Measurements from ENCODE around the gene SPANXN3. TPM values are rescaled to one million over a fixed set of nuclear protein-coding genes. Genes with fewer than 3 reads are reported as not detected.
A peak's percentile ranks its signal among the peaks of the same experiment; 100 is the strongest.
"Not testable (repeated sequence)": the region's sequence is repeated elsewhere in the genome, so short reads cannot be mapped to it uniquely, and the experiment has no call there.

Gene SPANXN3
- total RNA-seq (not detected), polyA plus RNA-seq (ENCODE audit: insufficient read depth in 1 of 8, insufficient read length in 8 of 8, low replicate concordance in 1 of 8) (1 to 10 TPM in 1 of 8 donors, not detected in 7; 3.5 TPM)
- long read RNA-seq, donor 1 = 0 reads
- long read RNA-seq, donor 2 = 0 reads
- long read RNA-seq, donor 3 = 0 reads
- long read RNA-seq, donor 4 = 0 reads
- long read RNA-seq, donor 5 = 0 reads
- long read RNA-seq, donor 6 = 0 reads
- long read RNA-seq, donor 7 = 0 reads
- long read RNA-seq, donor 8 = 0 reads
- long read RNA-seq, donor 9 = 0 reads
- long read RNA-seq, donor 10 = 0 reads
- long read RNA-seq, donor 11 = 0 reads

DNA sequence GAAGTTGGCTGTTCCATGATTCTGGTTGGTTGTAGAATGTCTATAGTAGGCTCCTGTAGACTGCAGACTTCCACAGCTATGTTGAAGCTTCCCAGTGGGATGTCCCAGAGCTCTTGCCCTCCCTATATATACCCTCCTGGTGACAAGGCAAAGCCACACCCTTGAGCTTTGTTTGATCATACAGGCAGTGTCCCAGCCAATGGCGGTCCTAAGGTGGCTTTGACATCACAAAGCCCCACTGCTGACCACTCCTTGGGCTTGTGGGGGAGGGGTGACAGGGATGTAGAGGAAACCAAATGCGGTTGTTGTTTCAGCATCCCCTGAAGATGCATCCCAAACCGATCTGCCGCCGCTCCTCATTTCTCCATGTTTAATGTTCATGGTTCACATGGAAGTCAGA, at the start of gene SPANXN3:
TSS of gene SPANXN3 (minus strand) at position 101 of the 400 bp plus-strand sequence. CDS start at position 17, 84 bp downstream.
- not testable (repeated sequence) for H3K9me3 ChIP-seq (replicated peaks; ENCODE audit: control insufficient read depth, low read depth, low read length); H3K27me3 ChIP-seq (ENCODE audit: control insufficient read depth, insufficient read depth, low read length); H3K27ac ChIP-seq (ENCODE audit: low read length); H3K36me3 ChIP-seq (ENCODE audit: control insufficient read depth, insufficient read depth, low read length); H3K4me3 ChIP-seq (ENCODE audit: low read length); DNase-seq; H3K4me1 ChIP-seq (ENCODE audit: control insufficient read depth, insufficient read depth, low read length)
- no CpG with 5 or more reads among the region's 5 CpGs for WGBS (ENCODE audit: insufficient coverage)

DNA sequence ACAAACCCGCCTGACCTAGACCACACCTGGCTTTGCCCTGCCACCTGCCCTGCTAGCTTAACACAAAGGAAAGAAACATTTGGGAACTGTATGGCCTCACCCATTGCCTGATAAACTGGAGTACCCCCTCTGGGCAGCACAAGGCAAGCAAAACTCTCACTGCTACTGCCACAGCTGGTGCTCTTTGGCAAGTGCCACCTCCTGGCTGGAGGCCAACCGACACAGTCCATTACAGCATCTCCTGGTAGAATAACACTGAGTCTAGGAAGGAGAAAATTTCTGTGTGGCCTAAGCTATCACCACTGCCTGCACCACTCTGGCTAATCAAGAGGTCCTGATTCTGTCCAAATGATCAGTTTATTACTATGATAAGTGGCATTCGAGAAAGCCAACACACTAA, 18.9 kb upstream of the SPANXN3 start:
- no peak overlapping the region for H3K4me3 ChIP-seq (ENCODE audit: low read length)
- H3K4me1 ChIP-seq (ENCODE audit: control insufficient read depth, insufficient read depth, low read length) = peaks cover 6% of the 10 kb centered on the region
- 67% methylated on average over 2 of the region's 3 CpGs for WGBS (ENCODE audit: insufficient coverage)
- peaks cover 4% of the 10 kb centered on the region for H3K27me3 ChIP-seq (ENCODE audit: control insufficient read depth, insufficient read depth, low read length)
- DNase-seq = peak; percentile 49
- no peak overlapping the region for H3K27ac ChIP-seq (ENCODE audit: low read length)
- H3K9me3 ChIP-seq (replicated peaks; ENCODE audit: control insufficient read depth, low read depth, low read length) = no peaks in the 10 kb centered on the region
- no peaks in the 10 kb centered on the region for H3K36me3 ChIP-seq (ENCODE audit: control insufficient read depth, insufficient read depth, low read length)

DNA sequence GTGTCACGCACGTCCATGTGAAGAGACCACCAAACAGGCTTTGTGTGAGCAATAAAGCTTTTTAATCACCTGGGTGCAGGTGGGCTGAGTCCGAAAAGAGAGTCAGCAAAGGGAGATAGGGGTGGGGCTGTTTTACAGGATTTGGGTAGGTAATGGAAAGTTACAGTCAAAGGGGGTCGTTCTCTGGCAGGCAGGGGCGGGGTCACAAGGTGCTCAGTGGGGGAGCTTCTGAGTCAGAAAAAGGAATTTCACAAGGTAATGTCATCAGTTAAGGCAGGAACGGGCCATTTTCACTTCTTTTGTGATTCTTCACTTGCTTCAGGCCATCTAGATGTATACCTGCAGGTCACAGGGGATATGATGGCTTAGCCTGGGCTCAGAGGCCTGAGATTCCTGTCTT, 15.1 kb downstream of the SPANXN3 start:
- DNase-seq; H3K27me3 ChIP-seq (ENCODE audit: control insufficient read depth, insufficient read depth, low read length); H3K27ac ChIP-seq (ENCODE audit: low read length); H3K4me3 ChIP-seq (ENCODE audit: low read length); H3K36me3 ChIP-seq (ENCODE audit: control insufficient read depth, insufficient read depth, low read length); H3K9me3 ChIP-seq (replicated peaks; ENCODE audit: control insufficient read depth, low read depth, low read length); H3K4me1 ChIP-seq (ENCODE audit: control insufficient read depth, insufficient read depth, low read length): not testable (repeated sequence)
- WGBS (ENCODE audit: insufficient coverage) = 71% methylated on average over 6 of the region's 6 CpGs

- no peaks in the 10 kb centered on the region for H3K27me3 ChIP-seq (ENCODE audit: control insufficient read depth, insufficient read depth, low read length)
- 88% methylated on average over 2 of the region's 3 CpGs for whole genome bisulfite sequencing (ENCODE audit: insufficient coverage)
- H3K36me3 ChIP-seq (ENCODE audit: control insufficient read depth, insufficient read depth, low read length) = no peaks in the 10 kb centered on the region
- peaks cover 12% of the 10 kb centered on the region for H3K9me3 ChIP-seq (replicated peaks; ENCODE audit: control insufficient read depth, low read depth, low read length)
- no peak overlapping the region for H3K27ac ChIP-seq (ENCODE audit: low read length)
- no peaks in the 10 kb centered on the region for H3K4me1 ChIP-seq (ENCODE audit: control insufficient read depth, insufficient read depth, low read length)
- H3K4me3 ChIP-seq (ENCODE audit: low read length) = no peak overlapping the region
- no peak for DNase-seq
Observed at GRCh38 chrX:143500751-143501150, 16.5 kb downstream of the SPANXN3 start.

DNA sequence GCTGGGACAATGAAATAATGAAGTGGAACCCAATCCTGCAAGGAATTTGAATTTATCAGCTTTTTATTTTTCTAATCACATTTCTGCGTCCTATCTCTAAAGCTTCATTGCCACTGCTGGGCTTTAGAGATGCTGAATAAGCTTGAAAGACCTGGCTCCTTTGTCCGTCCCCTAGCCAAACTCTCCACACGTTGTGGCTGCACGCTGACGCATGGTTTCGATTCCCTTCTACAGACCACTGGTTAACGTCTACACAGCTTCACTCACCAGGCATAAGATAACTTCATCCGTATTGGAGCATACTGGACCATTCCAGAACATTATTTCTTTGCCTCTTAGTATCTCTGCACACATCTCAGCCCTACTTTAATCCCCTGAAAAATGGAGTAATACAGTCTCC, 31.2 kb downstream of the SPANXN3 start:
- Histone ChIP-seq H3K36me3 (ENCODE audit: control insufficient read depth, insufficient read depth, low read length) (no peaks in the 10 kb centered on the region), H3K27ac (ENCODE audit: low read length) (no peak overlapping the region), H3K9me3 (replicated peaks; ENCODE audit: control insufficient read depth, low read depth, low read length) (no peaks in the 10 kb centered on the region), H3K27me3 (ENCODE audit: control insufficient read depth, insufficient read depth, low read length) (no peaks in the 10 kb centered on the region), H3K4me3 (ENCODE audit: low read length) (no peak overlapping the region), H3K4me1 (ENCODE audit: control insufficient read depth, insufficient read depth, low read length) (no peaks in the 10 kb centered on the region)
- WGBS (ENCODE audit: insufficient coverage) = 60% methylated on average over 8 of the region's 8 CpGs
- no peak for DNase-seq

DNA sequence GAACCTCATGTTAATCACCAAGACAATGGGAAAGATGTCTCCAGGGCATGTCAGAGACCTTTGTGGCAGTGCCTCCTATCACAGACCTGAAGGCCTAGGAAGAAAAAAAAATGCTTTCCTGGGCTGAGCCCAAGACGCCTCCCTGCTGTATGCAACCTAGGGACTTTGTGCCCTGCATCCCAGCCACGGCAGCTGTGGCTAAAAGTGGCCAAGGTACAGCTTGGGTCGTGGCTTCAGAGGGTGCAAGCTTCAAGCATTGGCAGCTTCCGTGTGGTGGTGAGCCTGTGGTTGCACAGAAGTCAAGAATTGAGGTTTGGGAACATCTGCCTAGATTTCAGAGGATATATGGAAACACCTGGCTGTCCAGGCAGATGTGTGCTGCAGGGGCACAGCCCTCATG, 40.5 kb downstream of the SPANXN3 start:
- H3K27me3 ChIP-seq (ENCODE audit: control insufficient read depth, insufficient read depth, low read length) = peaks cover 2% of the 10 kb centered on the region
- 52% methylated on average over 4 of the region's 4 CpGs for WGBS (ENCODE audit: insufficient coverage)
- H3K4me1 ChIP-seq (ENCODE audit: control insufficient read depth, insufficient read depth, low read length) = no peaks in the 10 kb centered on the region
- no peaks in the 10 kb centered on the region for H3K9me3 ChIP-seq (replicated peaks; ENCODE audit: control insufficient read depth, low read depth, low read length)
- no peak overlapping the region for H3K27ac ChIP-seq (ENCODE audit: low read length)
- DNase-seq = no peak
- no peaks in the 10 kb centered on the region for H3K36me3 ChIP-seq (ENCODE audit: control insufficient read depth, insufficient read depth, low read length)
- no peak overlapping the region for H3K4me3 ChIP-seq (ENCODE audit: low read length)

DNA sequence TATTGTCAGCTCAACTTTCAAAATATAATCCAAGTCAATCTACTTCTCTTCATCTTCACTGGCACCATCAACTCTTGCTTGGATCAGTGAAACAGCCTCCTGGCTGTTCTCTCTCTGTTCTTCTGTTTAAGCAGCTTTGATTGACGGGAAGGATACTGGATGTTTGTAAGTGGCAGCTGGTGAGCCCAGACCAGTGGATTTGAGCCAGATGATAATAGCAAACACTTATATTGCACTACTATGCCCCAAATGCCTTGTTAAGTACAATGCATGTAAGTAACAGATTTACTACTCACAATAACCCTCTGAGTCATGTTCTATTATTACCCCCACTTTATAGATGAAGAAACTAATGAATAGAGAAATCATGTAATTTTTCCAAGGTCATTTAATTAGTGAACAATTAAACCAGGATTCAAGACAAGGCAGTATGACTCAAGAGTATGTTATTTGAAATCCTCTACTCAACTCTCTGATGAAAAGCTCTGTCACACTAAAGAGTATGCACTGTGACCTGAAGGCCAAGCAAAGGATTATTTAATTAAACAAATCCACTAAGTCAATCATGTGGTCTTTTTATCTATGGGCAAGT, 44.8 kb downstream of the SPANXN3 start:
- no peak overlapping the region for H3K27ac ChIP-seq (ENCODE audit: low read length)
- no CpG with 5 or more reads among the region's 1 CpG for WGBS (ENCODE audit: insufficient coverage)
- H3K9me3 ChIP-seq (replicated peaks; ENCODE audit: control insufficient read depth, low read depth, low read length) = no peaks in the 10 kb centered on the region
- no peaks in the 10 kb centered on the region for H3K4me1 ChIP-seq (ENCODE audit: control insufficient read depth, insufficient read depth, low read length)
- H3K36me3 ChIP-seq (ENCODE audit: control insufficient read depth, insufficient read depth, low read length) = no peaks in the 10 kb centered on the region
- no peak for DNase-seq
- H3K4me3 ChIP-seq (ENCODE audit: low read length) = no peak overlapping the region
- peaks cover 2% of the 10 kb centered on the region for H3K27me3 ChIP-seq (ENCODE audit: control insufficient read depth, insufficient read depth, low read length)

GRCh38 chrX:143466130-143466529, 51.1 kb downstream of the SPANXN3 start:
- H3K27ac ChIP-seq (ENCODE audit: low read length) = no peak overlapping the region
- H3K27me3 ChIP-seq (ENCODE audit: control insufficient read depth, insufficient read depth, low read length) = peaks cover 3% of the 10 kb centered on the region
- no CpG with 5 or more reads among the region's 1 CpG for WGBS (ENCODE audit: insufficient coverage)
- no peaks in the 10 kb centered on the region for H3K4me1 ChIP-seq (ENCODE audit: control insufficient read depth, insufficient read depth, low read length)
- H3K36me3 ChIP-seq (ENCODE audit: control insufficient read depth, insufficient read depth, low read length) = no peaks in the 10 kb centered on the region
- no peak for DNase-seq
- H3K9me3 ChIP-seq (replicated peaks; ENCODE audit: control insufficient read depth, low read depth, low read length) = no peaks in the 10 kb centered on the region
- no peak overlapping the region for H3K4me3 ChIP-seq (ENCODE audit: low read length)

GRCh38 chrX:143462696-143463095, 54.6 kb downstream of the SPANXN3 start:
- no peak overlapping the region for H3K27ac ChIP-seq (ENCODE audit: low read length)

DNA sequence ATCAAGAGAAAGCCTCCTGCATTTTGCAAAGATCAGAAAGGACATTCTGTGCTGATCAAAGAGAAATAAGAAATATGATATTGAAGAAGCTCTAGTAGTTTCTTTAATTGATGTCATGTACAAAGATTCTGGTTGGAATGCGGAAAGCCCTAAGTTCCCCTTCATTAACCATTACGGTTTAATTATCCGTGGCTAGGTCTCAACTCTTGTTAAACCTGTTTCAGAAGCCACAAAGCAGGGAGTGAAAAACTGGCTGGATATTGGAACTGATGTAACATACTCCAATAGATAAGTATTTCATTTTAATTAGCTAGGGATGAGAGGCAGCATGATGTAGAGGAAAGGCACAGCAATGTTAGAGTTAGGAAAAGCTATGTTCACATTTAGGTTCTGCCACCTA, 55.7 kb downstream of the SPANXN3 start:
- Histone ChIP-seq H3K36me3 (ENCODE audit: control insufficient read depth, insufficient read depth, low read length) (no peaks in the 10 kb centered on the region), H3K9me3 (replicated peaks; ENCODE audit: control insufficient read depth, low read depth, low read length) (no peaks in the 10 kb centered on the region), H3K27me3 (ENCODE audit: control insufficient read depth, insufficient read depth, low read length) (peaks cover 3% of the 10 kb centered on the region), H3K27ac (ENCODE audit: low read length) (no peak overlapping the region), H3K4me1 (ENCODE audit: control insufficient read depth, insufficient read depth, low read length) (no peaks in the 10 kb centered on the region), H3K4me3 (ENCODE audit: low read length) (no peak overlapping the region)
- DNase-seq = no peak
- no CpG with 5 or more reads among the region's 3 CpGs for WGBS (ENCODE audit: insufficient coverage)

More at GRCh38 chrX:143462696-143463095, 54.6 kb downstream of the SPANXN3 start:
- DNase-seq = no peak
- Histone ChIP-seq H3K27me3 (ENCODE audit: control insufficient read depth, insufficient read depth, low read length) (peaks cover 3% of the 10 kb centered on the region), H3K9me3 (replicated peaks; ENCODE audit: control insufficient read depth, low read depth, low read length) (no peaks in the 10 kb centered on the region), H3K4me3 (ENCODE audit: low read length) (no peak overlapping the region), H3K36me3 (ENCODE audit: control insufficient read depth, insufficient read depth, low read length) (no peaks in the 10 kb centered on the region), H3K4me1 (ENCODE audit: control insufficient read depth, insufficient read depth, low read length) (no peaks in the 10 kb centered on the region)
- no CpG with 5 or more reads among the region's 10 CpGs for WGBS (ENCODE audit: insufficient coverage)

All from muscle of leg (tissue), 16 donors.